Immature natural killer cell (primary cell): ENCODE measurements around the gene OR7G1. TPM values are rescaled to one million over a fixed set of nuclear protein-coding genes. Genes with fewer than 3 reads are reported as not detected.
"Not testable (repeated sequence)": the region's sequence is repeated elsewhere in the genome, so short reads cannot be mapped to it uniquely, and the experiment has no call there.

Source experiments
- DNase-seq, 3 donors: peaks; one replicate each; pipeline ENCODE4 v3.0.0; 2022; ENCODE audit warnings: mixed read lengths in 1 of 3
- H3K27ac Mint-ChIP-seq, 6 donors: one replicate each; pipeline ENCODE4 v1.8.0; 2020; ENCODE audit warnings: mixed read lengths in 6 of 6, mild to moderate bottlenecking in 5 of 6, inconsistent platforms in 4 of 6, moderate library complexity in 3 of 6
- H3K27me3 Mint-ChIP-seq, 3 donors: one replicate each; pipeline ENCODE4 v1.8.0; 2020 to 2021; ENCODE audit warnings: low read depth in 3 of 3, mild to moderate bottlenecking in 3 of 3, mixed read lengths in 3 of 3, moderate library complexity in 3 of 3, inconsistent platforms in 1 of 3
- H3K36me3 Mint-ChIP-seq, 3 donors: one replicate each; pipeline ENCODE4 v1.8.0; 2020; ENCODE audit warnings: mixed read lengths in 3 of 3, inconsistent platforms in 2 of 3, mild to moderate bottlenecking in 2 of 3
- H3K4me1 Mint-ChIP-seq, 2 donors: one replicate each; pipeline ENCODE4 v1.8.0; 2020; ENCODE audit warnings: inconsistent platforms in 2 of 2, mild to moderate bottlenecking in 2 of 2, mixed read lengths in 2 of 2, moderate library complexity in 1 of 2
- H3K4me3 Mint-ChIP-seq, 5 donors: one replicate each; pipeline ENCODE4 v1.8.0; 2020; ENCODE audit warnings: mild to moderate bottlenecking in 5 of 5, mixed read lengths in 5 of 5, inconsistent platforms in 3 of 5, moderate library complexity in 3 of 5
- H3K9me3 Mint-ChIP-seq, 6 donors: one replicate each; pipeline ENCODE4 v1.8.0; 2020; ENCODE audit warnings: mild to moderate bottlenecking in 6 of 6, mixed read lengths in 6 of 6, inconsistent platforms in 4 of 6, moderate library complexity in 3 of 6
- polyA plus RNA-seq, 3 donors: library from polyadenylated mRNA; unstranded; fragments of 300-500 nt; fragmentation: Illumina TruSeq; gene quantifications; one replicate each; pipeline ENCODE4 v1.2.3, GENCODE V29; 2021

Gene OR7G1
- polyA plus RNA-seq, 3 donors from 2014 or later = not detected

GRCh38 chr19:9139609-9140158 is 24.1 kb upstream of the OR7G1 start:
- Mint-ChIP-seq H3K36me3 (peaks cover 5 to 10% (median 5%) of the 10 kb centered on the region in 3 donors), H3K9me3 (peaks cover 0 to 4% (median 2%) of the 10 kb centered on the region in 6 donors), H3K4me3 (peak overlapping the region; percentile 88 to 99 (median 97)), H3K27me3 (peaks cover 0 to 1% (median 0%) of the 10 kb centered on the region in 3 donors), H3K27ac (peak overlapping the region in 5 of 6 donors; percentile 90 to 98 (median 97)), H3K4me1 (peaks cover 36 to 52% of the 10 kb centered on the region in 2 donors)
- no peak for DNase-seq

- Mint-ChIP-seq H3K27me3 (peaks cover 0 to 4% (median 4%) of the 10 kb centered on the region in 3 donors), H3K27ac (no peak overlapping the region), H3K9me3 (no peaks in the 10 kb centered on the region), H3K4me1 (peaks cover 5 to 9% of the 10 kb centered on the region in 2 donors), H3K36me3 (no peaks in the 10 kb centered on the region), H3K4me3 (no peak overlapping the region)
- DNase-seq = no peak
Measured at GRCh38 chr19:9132422-9132821, 16.9 kb upstream of the OR7G1 start.

- Mint-ChIP-seq H3K4me1 (peaks cover 5 to 9% of the 10 kb centered on the region in 2 donors), H3K27ac (peak overlapping the region in 1 of 6 donors; percentile 3), H3K9me3 (no peaks in the 10 kb centered on the region), H3K27me3 (peaks cover 4 to 7% (median 6%) of the 10 kb centered on the region in 3 donors), H3K4me3 (no peak overlapping the region), H3K36me3 (no peaks in the 10 kb centered on the region)
- DNase-seq = no peak
Measured at GRCh38 chr19:9130965-9131364, 15.4 kb upstream of the OR7G1 start.

- no peak for DNase-seq
- no peaks in the 10 kb centered on the region for H3K36me3 Mint-ChIP-seq
- peaks cover 5 to 9% of the 10 kb centered on the region in 2 donors for H3K4me1 Mint-ChIP-seq
- peaks cover 4 to 7% (median 6%) of the 10 kb centered on the region in 3 donors for H3K27me3 Mint-ChIP-seq
- no peaks in the 10 kb centered on the region for H3K9me3 Mint-ChIP-seq
- no peak overlapping the region for H3K4me3 Mint-ChIP-seq
- no peak overlapping the region for H3K27ac Mint-ChIP-seq
Measured at GRCh38 chr19:9128171-9128570, 12.6 kb upstream of the OR7G1 start.

GRCh38 chr19:9126900-9127405 is 11.4 kb upstream of the OR7G1 start, which contains the start of gene OR7G3:
TSS of gene OR7G3 (minus strand) at chr19:9126950. CDS start at chr19:9126950, 0 bp downstream.
- no peaks in the 10 kb centered on the region for H3K36me3 Mint-ChIP-seq

GRCh38 chr19:9116547-9116946 is 984 bp upstream of the OR7G1 start:
- H3K4me1 Mint-ChIP-seq = no peaks in the 10 kb centered on the region
- no peaks in the 10 kb centered on the region for H3K36me3 Mint-ChIP-seq
- H3K9me3 Mint-ChIP-seq = no peaks in the 10 kb centered on the region
- H3K27ac Mint-ChIP-seq = no peak overlapping the region
- DNase-seq = no peak
- peaks cover 2 to 11% (median 6%) of the 10 kb centered on the region in 3 donors for H3K27me3 Mint-ChIP-seq
- no peak overlapping the region for H3K4me3 Mint-ChIP-seq

More at GRCh38 chr19:9126900-9127405, 11.4 kb upstream of the OR7G1 start, which contains the start of gene OR7G3:
- Mint-ChIP-seq H3K9me3 (no peaks in the 10 kb centered on the region), H3K27ac (no peak within 1 kb of the TSS), H3K4me3 (no peak within 1 kb of the TSS), H3K27me3 (peaks cover 6 to 7% (median 7%) of the 10 kb centered on the region in 3 donors), H3K4me1 (peaks cover 5 to 9% of the 10 kb centered on the region in 2 donors)
- DNase-seq = no peak

GRCh38 chr19:9109959-9110358 is 5.6 kb downstream of the OR7G1 start:
- H3K9me3 Mint-ChIP-seq = no peaks in the 10 kb centered on the region
- no peaks in the 10 kb centered on the region for H3K4me1 Mint-ChIP-seq
- H3K36me3 Mint-ChIP-seq = no peaks in the 10 kb centered on the region
- H3K27ac Mint-ChIP-seq = no peak overlapping the region
- H3K4me3 Mint-ChIP-seq = no peak overlapping the region
- peaks cover 0 to 9% (median 4%) of the 10 kb centered on the region in 3 donors for H3K27me3 Mint-ChIP-seq
- DNase-seq = no peak

GRCh38 chr19:9107375-9107774 is 8.2 kb downstream of the OR7G1 start, which contains the start of gene OR7G2:
TSS of gene OR7G2 (minus strand) at chr19:9107475. CDS start at chr19:9103243, 4,232 bp downstream.
- Mint-ChIP-seq H3K27me3 (peaks cover 0 to 10% (median 3%) of the 10 kb centered on the region in 3 donors), H3K4me3 (no peak within 1 kb of the TSS), H3K4me1 (no peaks in the 10 kb centered on the region), H3K9me3 (no peaks in the 10 kb centered on the region), H3K27ac (peak within 1 kb of the TSS in 1 of 6 donors; percentile 25), H3K36me3 (no peaks in the 10 kb centered on the region)
- DNase-seq = no peak

GRCh38 chr19:9086761-9087160 is 28.8 kb downstream of the OR7G1 start, which contains the start of gene OR1M1:
TSS of gene OR1M1 (plus strand) at chr19:9087061. CDS start at chr19:9093245, 6,184 bp downstream.
- Mint-ChIP-seq H3K4me3 (no peak within 1 kb of the TSS), H3K4me1 (no peaks in the 10 kb centered on the region), H3K36me3 (no peaks in the 10 kb centered on the region), H3K27me3 (peaks cover 0 to 7% (median 3%) of the 10 kb centered on the region in 3 donors), H3K27ac (no peak within 1 kb of the TSS), H3K9me3 (no peaks in the 10 kb centered on the region)
- DNase-seq = no peak

GRCh38 chr19:9078651-9079050 is 36.9 kb downstream of the OR7G1 start:
- H3K27ac Mint-ChIP-seq = no peak overlapping the region

GRCh38 chr19:9076901-9077300 is 38.7 kb downstream of the OR7G1 start:
- no peaks in the 10 kb centered on the region for H3K9me3 Mint-ChIP-seq
- no peak overlapping the region for H3K27ac Mint-ChIP-seq
- H3K27me3 Mint-ChIP-seq = peaks cover 0 to 4% (median 1%) of the 10 kb centered on the region in 3 donors
- H3K36me3 Mint-ChIP-seq = no peaks in the 10 kb centered on the region
- DNase-seq = no peak
- H3K4me1 Mint-ChIP-seq = peaks cover 0 to 2% of the 10 kb centered on the region in 2 donors
- no peak overlapping the region for H3K4me3 Mint-ChIP-seq

More at GRCh38 chr19:9078651-9079050, 36.9 kb downstream of the OR7G1 start:
- H3K9me3 Mint-ChIP-seq = no peaks in the 10 kb centered on the region
- no peaks in the 10 kb centered on the region for H3K36me3 Mint-ChIP-seq
- no peak for DNase-seq
- H3K4me1 Mint-ChIP-seq = peaks cover 0 to 2% of the 10 kb centered on the region in 2 donors
- H3K4me3 Mint-ChIP-seq = no peak overlapping the region
- peaks cover 0 to 4% (median 1%) of the 10 kb centered on the region in 3 donors for H3K27me3 Mint-ChIP-seq

- no peaks in the 10 kb centered on the region for H3K36me3 Mint-ChIP-seq
- no peak for DNase-seq
- no peak overlapping the region for H3K27ac Mint-ChIP-seq
- peaks cover 0 to 2% of the 10 kb centered on the region in 2 donors for H3K4me1 Mint-ChIP-seq
- H3K9me3 Mint-ChIP-seq = no peaks in the 10 kb centered on the region
- H3K27me3 Mint-ChIP-seq = peaks cover 0 to 4% (median 1%) of the 10 kb centered on the region in 3 donors
- H3K4me3 Mint-ChIP-seq = no peak overlapping the region
Measured at GRCh38 chr19:9075064-9075949, 40.3 kb downstream of the OR7G1 start.

- no peaks in the 10 kb centered on the region for H3K4me1 Mint-ChIP-seq
- no peaks in the 10 kb centered on the region for H3K9me3 Mint-ChIP-seq
Measured at GRCh38 chr19:9073806-9074205, 41.8 kb downstream of the OR7G1 start.

GRCh38 chr19:9071720-9072119 is 43.8 kb downstream of the OR7G1 start:
- not testable (repeated sequence) for DNase-seq, H3K27me3 Mint-ChIP-seq, H3K27ac Mint-ChIP-seq, H3K36me3 Mint-ChIP-seq, H3K4me1 Mint-ChIP-seq, H3K4me3 Mint-ChIP-seq, H3K9me3 Mint-ChIP-seq

More at GRCh38 chr19:9073806-9074205, 41.8 kb downstream of the OR7G1 start:
- H3K4me3 Mint-ChIP-seq = no peak overlapping the region
- no peaks in the 10 kb centered on the region for H3K36me3 Mint-ChIP-seq
- H3K27me3 Mint-ChIP-seq = peaks cover 0 to 4% (median 1%) of the 10 kb centered on the region in 3 donors
- no peak overlapping the region for H3K27ac Mint-ChIP-seq
- no peak for DNase-seq
